ENCODE measurements around the gene STK11IP. TPM values are rescaled to one million over a fixed set of nuclear protein-coding genes. Genes with fewer than 3 reads are reported as not detected.

The STK11IP gene
- 17.6 TPM for polyA plus RNA-seq (ENCODE audit: insufficient read length)

GRCh38 chr2:219597552-219598307, at the start of gene STK11IP:
Gene STK11IP, plus strand, starts transcription at chr2:219597857. Its CDS starts 263 bp downstream, at chr2:219598120.
- peak; percentile 97 for DNase-seq

GRCh38 chr2:219548990-219549389, 48.7 kb upstream of the STK11IP start:
- no peak for DNase-seq

- DNase-seq, result no peak
Observed at GRCh38 chr2:219549619-219550018, 48.0 kb upstream of the STK11IP start.

GRCh38 chr2:219551441-219552381, 45.9 kb upstream of the STK11IP start:
- peak; percentile 26 for DNase-seq

GRCh38 chr2:219552382-219553167, 45.1 kb upstream of the STK11IP start:
- DNase-seq, result peak; percentile 92

- DNase-seq, result no peak
Observed at GRCh38 chr2:219553168-219553417, 44.6 kb upstream of the STK11IP start.

- DNase-seq, result no peak
Observed at GRCh38 chr2:219553463-219553963, 44.1 kb upstream of the STK11IP start.

- DNase-seq, result no peak
Observed at GRCh38 chr2:219554350-219554749, 43.3 kb upstream of the STK11IP start.

GRCh38 chr2:219555956-219556355, 41.7 kb upstream of the STK11IP start:
- DNase-seq, result no peak

GRCh38 chr2:219556413-219556812, 41.2 kb upstream of the STK11IP start:
- DNase-seq, result no peak

GRCh38 chr2:219557320-219557719, 40.3 kb upstream of the STK11IP start:
- no peak for DNase-seq

- DNase-seq, result no peak
Observed at GRCh38 chr2:219557791-219558785, 39.6 kb upstream of the STK11IP start.

- no peak for DNase-seq
Observed at GRCh38 chr2:219559156-219559915, 38.3 kb upstream of the STK11IP start.

GRCh38 chr2:219560037-219560892, 37.4 kb upstream of the STK11IP start:
- no peak for DNase-seq

- no peak for DNase-seq
Observed at GRCh38 chr2:219560893-219561178, 36.8 kb upstream of the STK11IP start.

GRCh38 chr2:219561179-219562048, 36.2 kb upstream of the STK11IP start:
- no peak for DNase-seq

- DNase-seq, result no peak
Observed at GRCh38 chr2:219562049-219563020, 35.3 kb upstream of the STK11IP start.
